Measurements from ENCODE around the gene RAX.
"Not testable (repeated sequence)": the region's sequence is repeated elsewhere in the genome, so short reads cannot be mapped to it uniquely, and the experiment has no call there.

RAX gene

DNA sequence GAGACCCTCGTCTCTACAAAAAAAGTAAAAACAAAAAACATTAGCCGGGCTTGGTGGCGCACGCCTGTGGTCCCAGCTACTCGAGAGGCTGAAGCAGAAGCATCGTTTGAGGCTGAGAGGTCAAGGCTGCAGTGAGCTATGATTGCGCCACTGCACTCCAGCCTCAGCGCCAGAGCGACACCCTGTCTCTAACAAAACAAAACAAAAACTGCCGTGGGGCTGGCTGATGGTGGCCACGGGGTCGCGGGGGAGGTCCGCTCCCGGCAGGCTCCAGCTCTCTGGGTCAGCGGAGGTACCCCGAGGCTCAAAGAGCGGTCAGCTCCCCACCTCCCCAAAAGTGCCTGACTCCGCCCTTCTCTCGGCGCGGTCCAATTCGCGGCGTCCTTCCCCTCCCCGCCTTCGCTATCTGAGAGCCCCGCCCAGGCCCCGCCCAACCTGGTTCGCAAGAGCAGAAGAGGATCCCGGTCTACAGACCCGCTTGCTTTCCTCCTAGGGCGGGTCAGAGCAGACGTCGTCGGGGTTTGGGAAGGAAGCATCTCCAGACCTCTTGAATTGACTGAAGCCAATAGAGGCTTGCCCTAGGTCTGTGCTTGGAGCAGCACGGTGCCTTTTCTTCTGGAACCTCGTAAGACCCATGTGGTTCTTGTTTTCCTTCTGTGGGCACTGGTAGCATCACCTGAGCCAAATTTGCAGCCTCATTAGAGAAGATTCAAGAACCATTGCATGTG lies 7.8 kb downstream of the RAX start:
- DNase-seq, result peak; percentile 31 to 52 (median 42)
- peaks cover 24 to 80% (median 56%) of the 10 kb centered on the region in 5 experiments for H3K27me3 ChIP-seq (replicated peaks in 2 of 5; ENCODE audit: control insufficient read depth in 4 of 5, insufficient read depth in 5 of 5, low read length in 4 of 5)
- H3K4me3 ChIP-seq (ENCODE audit: control insufficient read depth in 1 of 7, extremely low read depth in 1 of 7, insufficient read depth in 4 of 7, low read depth in 2 of 7, low read length in 6 of 7), result peak overlapping the region in 6 of 7 experiments; percentile 41 to 69 (median 56)
- WGBS (ENCODE audit: insufficient coverage), result 3% methylated on average over 37 of the region's 38 CpGs
- H3K27ac ChIP-seq (ENCODE audit: insufficient read depth in 1 of 2, low read depth in 1 of 2, low read length in 2 of 2, poor library complexity in 1 of 2, severe bottlenecking in 2 of 2), result no peak overlapping the region
- peaks cover 0 to 3% (median 1%) of the 10 kb centered on the region in 5 experiments for H3K9me3 ChIP-seq (ENCODE audit: control extremely low read depth in 1 of 5, control insufficient read depth in 4 of 5, insufficient read depth in 2 of 5, low read depth in 1 of 5, low read length in 4 of 5)
- peaks cover 0 to 31% (median 12%) of the 10 kb centered on the region in 4 experiments for H3K4me1 ChIP-seq (ENCODE audit: control extremely low read depth in 1 of 4, control insufficient read depth in 4 of 4, insufficient read depth in 4 of 4, low read length in 3 of 4)
- no peaks in the 10 kb centered on the region for H3K36me3 ChIP-seq (ENCODE audit: control insufficient read depth in 4 of 4, insufficient read depth in 4 of 4, low read length in 3 of 4)
- ChIA-PET CTCF (interaction anchor here (1.0 to 4.3 kb wide), 2 partner anchors 16 to 66 kb away, joined by 3 to 27 read pairs; no protein-coding TSS in a partner anchor), POLR2A (no interaction called here)

DNA sequence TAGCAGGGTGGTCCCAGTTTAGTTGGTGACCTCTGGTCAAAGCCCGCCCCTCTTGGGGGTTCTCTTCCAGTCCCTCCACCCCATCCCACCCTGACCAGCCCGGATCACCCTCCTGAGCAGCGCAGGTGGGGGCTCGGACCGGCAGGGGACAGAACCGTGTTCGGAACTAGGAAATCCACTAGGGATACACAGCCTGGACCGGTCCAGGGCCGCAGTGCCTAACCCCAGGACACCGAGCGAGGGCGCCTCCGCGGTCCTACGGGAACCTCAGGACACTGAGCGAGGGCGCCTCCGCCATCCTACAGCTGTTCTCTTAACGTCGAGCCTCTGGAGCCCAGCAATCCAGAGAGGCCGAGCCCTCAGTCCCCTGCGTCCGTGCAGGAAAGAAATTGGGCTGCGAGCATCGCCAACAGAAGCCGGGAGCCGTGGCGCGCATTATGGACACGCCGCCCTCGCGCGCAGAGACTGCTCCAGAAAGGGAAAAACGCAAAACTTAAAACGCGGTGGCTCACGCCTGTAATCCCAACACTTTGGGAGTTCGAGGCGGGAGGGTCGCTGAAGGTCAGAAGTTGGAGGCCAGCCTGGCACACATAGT lies 8.5 kb downstream of the RAX start:
- Histone ChIP-seq H3K4me3 (ENCODE audit: control insufficient read depth in 1 of 7, extremely low read depth in 1 of 7, insufficient read depth in 4 of 7, low read depth in 2 of 7, low read length in 6 of 7) (peak overlapping the region in 3 of 7 experiments; percentile 51 to 69 (median 62)), H3K27me3 (replicated peaks in 2 of 5; ENCODE audit: control insufficient read depth in 4 of 5, insufficient read depth in 5 of 5, low read length in 4 of 5) (peaks cover 24 to 74% (median 53%) of the 10 kb centered on the region in 5 experiments)
- POLR2A ChIA-PET, result no interaction called here

DNA sequence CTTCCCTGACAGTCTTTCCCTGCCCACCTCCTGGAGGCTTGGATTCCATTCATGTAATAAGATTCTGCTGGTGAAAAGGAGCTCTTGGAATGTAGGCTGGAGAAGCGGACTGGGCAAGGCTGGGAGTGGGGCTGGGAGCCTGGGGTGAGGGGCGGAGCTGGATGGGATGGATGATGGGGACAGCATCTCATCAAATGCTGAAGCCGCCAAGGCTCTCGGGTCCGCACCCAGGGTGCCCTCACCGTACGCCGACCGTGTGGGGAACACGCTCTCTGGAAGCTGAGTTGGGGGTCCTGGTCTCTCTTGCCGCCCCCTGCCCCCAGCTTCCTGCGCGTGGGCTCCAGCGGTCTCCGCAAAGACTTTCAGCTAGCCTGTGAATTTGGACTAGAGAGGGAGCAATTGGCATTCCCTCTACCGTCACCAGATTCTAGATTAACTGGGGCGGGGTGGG lies 9.1 kb downstream of the RAX start:
- Histone ChIP-seq H3K27ac (ENCODE audit: insufficient read depth in 1 of 2, low read depth in 1 of 2, low read length in 2 of 2, poor library complexity in 1 of 2, severe bottlenecking in 2 of 2) (no peak overlapping the region), H3K27me3 (replicated peaks in 2 of 5; ENCODE audit: control insufficient read depth in 4 of 5, insufficient read depth in 5 of 5, low read length in 4 of 5) (peaks cover 24 to 68% (median 50%) of the 10 kb centered on the region in 5 experiments), H3K4me1 (ENCODE audit: control extremely low read depth in 1 of 4, control insufficient read depth in 4 of 4, insufficient read depth in 4 of 4, low read length in 3 of 4) (peaks cover 0 to 27% (median 9%) of the 10 kb centered on the region in 4 experiments), H3K9me3 (ENCODE audit: control extremely low read depth in 1 of 5, control insufficient read depth in 4 of 5, insufficient read depth in 2 of 5, low read depth in 1 of 5, low read length in 4 of 5) (peaks cover 0 to 3% (median 1%) of the 10 kb centered on the region in 5 experiments), H3K4me3 (ENCODE audit: control insufficient read depth in 1 of 7, extremely low read depth in 1 of 7, insufficient read depth in 4 of 7, low read depth in 2 of 7, low read length in 6 of 7) (no peak overlapping the region), H3K36me3 (ENCODE audit: control insufficient read depth in 4 of 4, insufficient read depth in 4 of 4, low read length in 3 of 4) (no peaks in the 10 kb centered on the region)
- CTCF ChIA-PET, result interaction anchor here (1.1 to 4.3 kb wide), 4 partner anchors 9 to 91 kb away, joined by 3 to 27 read pairs (median 5); partner anchors contain the start of gene RAX
- POLR2A ChIA-PET, result no interaction called here
- DNase-seq, result no peak
- WGBS (ENCODE audit: insufficient coverage), result 14% methylated on average over 11 of the region's 17 CpGs

More for the DNA sequence above, 8.5 kb downstream of the RAX start:
- DNase-seq, result no peak
- peaks cover 0 to 31% (median 12%) of the 10 kb centered on the region in 4 experiments for H3K4me1 ChIP-seq (ENCODE audit: control extremely low read depth in 1 of 4, control insufficient read depth in 4 of 4, insufficient read depth in 4 of 4, low read length in 3 of 4)
- CTCF ChIA-PET, result interaction anchor here (1.3 to 4.3 kb wide), 2 partner anchors 8 to 15 kb away, joined by 7 to 27 read pairs; partner anchors contain the start of gene RAX
- WGBS (ENCODE audit: insufficient coverage), result 10% methylated on average over 32 of the region's 41 CpGs
- no peak overlapping the region for H3K27ac ChIP-seq (ENCODE audit: insufficient read depth in 1 of 2, low read depth in 1 of 2, low read length in 2 of 2, poor library complexity in 1 of 2, severe bottlenecking in 2 of 2)
- no peaks in the 10 kb centered on the region for H3K36me3 ChIP-seq (ENCODE audit: control insufficient read depth in 4 of 4, insufficient read depth in 4 of 4, low read length in 3 of 4)
- H3K9me3 ChIP-seq (ENCODE audit: control extremely low read depth in 1 of 5, control insufficient read depth in 4 of 5, insufficient read depth in 2 of 5, low read depth in 1 of 5, low read length in 4 of 5), result peaks cover 0 to 3% (median 1%) of the 10 kb centered on the region in 5 experiments

DNA sequence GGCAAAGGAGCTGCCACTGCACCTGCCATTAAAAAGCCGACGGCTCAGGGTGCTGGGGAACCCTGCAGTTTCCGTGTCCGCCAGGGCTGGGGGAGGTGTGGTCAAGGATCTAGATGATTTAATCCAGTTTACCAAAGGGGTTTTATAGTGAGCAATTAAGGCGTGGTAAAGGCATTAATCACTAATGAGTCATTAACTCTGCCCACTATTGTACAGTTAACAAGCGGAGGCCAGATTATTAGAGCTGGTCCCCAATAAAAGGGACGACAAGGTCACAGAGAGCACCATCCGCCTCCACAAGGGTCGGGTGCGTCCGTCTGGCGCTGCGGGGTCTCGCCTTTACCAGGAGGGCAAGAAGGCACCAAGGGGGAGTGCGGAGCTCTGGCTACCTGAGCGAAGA lies 9.6 kb downstream of the RAX start:
- CTCF ChIA-PET, result interaction anchor here (0.7 to 4.3 kb wide), 5 partner anchors 9 to 92 kb away, joined by 3 to 27 read pairs (median 3); partner anchors contain the start of gene RAX
- POLR2A ChIA-PET, result no interaction called here
- WGBS (ENCODE audit: insufficient coverage), result 13% methylated on average over 7 of the region's 16 CpGs

DNA sequence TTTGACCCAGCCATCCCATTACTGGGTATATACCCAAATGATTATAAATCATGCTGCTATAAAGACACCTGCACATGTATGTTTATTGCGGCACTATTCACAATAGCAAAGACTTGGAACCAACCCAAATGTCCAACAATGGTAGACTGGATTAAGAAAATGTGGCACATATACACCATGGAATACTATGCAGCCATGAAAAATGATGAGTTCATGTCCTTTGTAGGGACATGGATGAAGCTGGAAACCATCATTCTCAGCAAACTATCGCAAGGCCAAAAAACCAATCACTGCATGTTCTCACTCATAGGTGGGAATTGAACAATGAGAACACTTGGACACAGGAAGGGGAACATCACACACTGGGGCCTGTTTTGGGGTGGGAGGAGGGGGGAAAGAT lies 11.0 kb downstream of the RAX start:
- H3K9me3 ChIP-seq (ENCODE audit: control extremely low read depth in 1 of 5, control insufficient read depth in 4 of 5, insufficient read depth in 2 of 5, low read depth in 1 of 5, low read length in 4 of 5); DNase-seq; H3K4me3 ChIP-seq (ENCODE audit: control insufficient read depth in 1 of 7, extremely low read depth in 1 of 7, insufficient read depth in 4 of 7, low read depth in 2 of 7, low read length in 6 of 7); POLR2A ChIA-PET; H3K36me3 ChIP-seq (ENCODE audit: control insufficient read depth in 4 of 4, insufficient read depth in 4 of 4, low read length in 3 of 4); H3K27ac ChIP-seq (ENCODE audit: insufficient read depth in 1 of 2, low read depth in 1 of 2, low read length in 2 of 2, poor library complexity in 1 of 2, severe bottlenecking in 2 of 2): not testable (repeated sequence)
- H3K4me1 ChIP-seq (ENCODE audit: control extremely low read depth in 1 of 4, control insufficient read depth in 4 of 4, insufficient read depth in 4 of 4, low read length in 3 of 4), result peaks cover 0 to 13% (median 2%) of the 10 kb centered on the region in 4 experiments
- CTCF ChIA-PET, result interaction anchor here (1.3 to 4.3 kb wide), 2 partner anchors 9 to 12 kb away, joined by 3 to 27 read pairs; no protein-coding TSS in a partner anchor
- H3K27me3 ChIP-seq (replicated peaks in 2 of 5; ENCODE audit: control insufficient read depth in 4 of 5, insufficient read depth in 5 of 5, low read length in 4 of 5), result peaks cover 23 to 49% (median 35%) of the 10 kb centered on the region in 5 experiments
- WGBS (ENCODE audit: insufficient coverage), result no CpG with 5 or more reads among the region's 2 CpGs

More for the DNA sequence above, 9.6 kb downstream of the RAX start:
- H3K27me3 ChIP-seq (replicated peaks in 2 of 5; ENCODE audit: control insufficient read depth in 4 of 5, insufficient read depth in 5 of 5, low read length in 4 of 5), result peaks cover 24 to 63% (median 48%) of the 10 kb centered on the region in 5 experiments
- peaks cover 0 to 3% (median 1%) of the 10 kb centered on the region in 5 experiments for H3K9me3 ChIP-seq (ENCODE audit: control extremely low read depth in 1 of 5, control insufficient read depth in 4 of 5, insufficient read depth in 2 of 5, low read depth in 1 of 5, low read length in 4 of 5)
- no peaks in the 10 kb centered on the region for H3K36me3 ChIP-seq (ENCODE audit: control insufficient read depth in 4 of 4, insufficient read depth in 4 of 4, low read length in 3 of 4)
- peaks cover 0 to 23% (median 6%) of the 10 kb centered on the region in 4 experiments for H3K4me1 ChIP-seq (ENCODE audit: control extremely low read depth in 1 of 4, control insufficient read depth in 4 of 4, insufficient read depth in 4 of 4, low read length in 3 of 4)
- no peak overlapping the region for H3K4me3 ChIP-seq (ENCODE audit: control insufficient read depth in 1 of 7, extremely low read depth in 1 of 7, insufficient read depth in 4 of 7, low read depth in 2 of 7, low read length in 6 of 7)
- no peak overlapping the region for H3K27ac ChIP-seq (ENCODE audit: insufficient read depth in 1 of 2, low read depth in 1 of 2, low read length in 2 of 2, poor library complexity in 1 of 2, severe bottlenecking in 2 of 2)
- DNase-seq, result no peak

DNA sequence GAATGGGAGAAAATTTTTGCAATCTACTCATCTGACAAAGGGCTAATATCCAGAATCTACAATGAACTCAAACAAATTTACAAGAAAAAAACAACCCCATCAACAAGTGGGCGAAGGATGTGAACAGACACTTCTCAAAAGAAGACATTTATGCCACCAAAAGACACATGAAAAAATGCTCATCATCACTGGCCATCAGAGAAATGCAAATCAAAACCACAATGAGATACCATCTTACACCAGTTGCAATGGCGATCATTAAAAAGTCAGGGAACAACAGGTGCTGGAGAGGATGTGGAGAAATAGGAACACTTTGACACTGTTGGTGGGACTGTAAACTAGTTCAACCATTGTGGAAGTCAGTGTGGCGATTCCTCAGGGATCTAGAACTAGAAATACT lies 11.4 kb downstream of the RAX start:
- H3K4me3 ChIP-seq (ENCODE audit: control insufficient read depth in 1 of 7, extremely low read depth in 1 of 7, insufficient read depth in 4 of 7, low read depth in 2 of 7, low read length in 6 of 7); H3K27ac ChIP-seq (ENCODE audit: insufficient read depth in 1 of 2, low read depth in 1 of 2, low read length in 2 of 2, poor library complexity in 1 of 2, severe bottlenecking in 2 of 2); POLR2A ChIA-PET; H3K36me3 ChIP-seq (ENCODE audit: control insufficient read depth in 4 of 4, insufficient read depth in 4 of 4, low read length in 3 of 4); CTCF ChIA-PET; DNase-seq; H3K9me3 ChIP-seq (ENCODE audit: control extremely low read depth in 1 of 5, control insufficient read depth in 4 of 5, insufficient read depth in 2 of 5, low read depth in 1 of 5, low read length in 4 of 5): not testable (repeated sequence)
- Histone ChIP-seq H3K4me1 (ENCODE audit: control extremely low read depth in 1 of 4, control insufficient read depth in 4 of 4, insufficient read depth in 4 of 4, low read length in 3 of 4) (peaks cover 0 to 13% (median 2%) of the 10 kb centered on the region in 4 experiments), H3K27me3 (replicated peaks in 2 of 5; ENCODE audit: control insufficient read depth in 4 of 5, insufficient read depth in 5 of 5, low read length in 4 of 5) (peaks cover 19 to 45% (median 31%) of the 10 kb centered on the region in 5 experiments)
- no CpG with 5 or more reads among the region's 3 CpGs for WGBS (ENCODE audit: insufficient coverage)

All from common myeloid progenitor, CD34-positive (primary cell).